ENCODE data around the gene CARS1. TPM values are rescaled to one million over a fixed set of nuclear protein-coding genes. Genes with fewer than 3 reads are reported as not detected.

Gene CARS1
- total and polyA plus RNA-seq, 9 of the 15 experiments (the other 6 are each of a cell fraction or from before 2014, with no cell fraction given), result 14.4 to 106 (median 73.6) TPM

- TF ChIP-seq RBM17 (IDR thresholded peaks at IDR 0.05; ENCODE audit: borderline replicate concordance, low read depth, low read length), result no peak
- TF ChIP-seq RBM25 (IDR thresholded peaks at IDR 0.05; ENCODE audit: low read depth, low read length, severe bottlenecking), result no peak
- no peak for TF ChIP-seq ZBTB12 (CRISPR knock-in tag; IDR thresholded peaks at IDR 0.05)
- no peak for TF ChIP-seq MITF (IDR thresholded peaks at IDR 0.05)
- no peak for TF ChIP-seq RBM14 (IDR thresholded peaks at IDR 0.05; ENCODE audit: borderline replicate concordance, insufficient read depth, low read depth, low read length)
- peak; percentile 37 for TF ChIP-seq TAF1 (IDR thresholded peaks at IDR 0.05; ENCODE audit: control insufficient read depth, extremely low read depth, insufficient read depth, low read length, severe bottlenecking)
- TF ChIP-seq NR0B1 (IDR thresholded peaks at IDR 0.05; ENCODE audit: partially characterized antibody), result no peak
- TF ChIP-seq CBFA2T3 (IDR thresholded peaks at IDR 0.05), result no peak
- TF ChIP-seq KDM1A (IDR thresholded peaks at IDR 0.05), result no peak
- TF ChIP-seq UBTF (IDR thresholded peaks at IDR 0.05; ENCODE audit: borderline replicate concordance in 1 of 2, low read depth in 2 of 2, low read length in 2 of 2), result peak in 1 of 2 experiments; percentile 64; a peak in 1 of 4 replicates
- no peak for TF ChIP-seq GTF2B (IDR thresholded peaks at IDR 0.05; ENCODE audit: extremely low read depth, insufficient read length)
- no peak for TF ChIP-seq FUS (optimal IDR thresholded peaks at IDR 0.05; ENCODE audit: low read depth, low read length)
- TF ChIP-seq NCOR1 (IDR thresholded peaks at IDR 0.05), result peak; percentile 25; the same call in 1 of the 2 replicates
- TF ChIP-seq FOXJ3 (CRISPR knock-in tag; IDR thresholded peaks at IDR 0.05), result no peak
- TF ChIP-seq ERF (CRISPR knock-in tag; IDR thresholded peaks at IDR 0.05), result no peak
- no peak for TF ChIP-seq MTA2 (IDR thresholded peaks at IDR 0.05; ENCODE audit: low read depth)
- TF ChIP-seq GTF2F1 (IDR thresholded peaks at IDR 0.05; ENCODE audit: low read depth, low read length), result no peak
- no peak for TF ChIP-seq CCAR2 (IDR thresholded peaks at IDR 0.05; ENCODE audit: low read depth, low read length)
- no peak for TF ChIP-seq ZNF586 (CRISPR knock-in tag; conservative IDR thresholded peaks at IDR 0.05)
- no peak for TF ChIP-seq GTF2A2 (tag; IDR thresholded peaks at IDR 0.05)
Observed at GRCh38 chr11:2991452-2992233, 65.6 kb downstream of the CARS1 start (continued).
